H1 (cell line): ENCODE measurements around the gene TSEN54. TPM values are rescaled to one million over a fixed set of nuclear protein-coding genes. Genes with fewer than 3 reads are reported as not detected.

Source experiments
- CBX5 ChIP-seq: fragments of 300-800, 300-1000 bp; sonication (generic); IDR thresholded peaks from 2 replicates; pipeline ENCODE4 v1.7.1; 2016; ENCODE audit warnings: antibody characterized with exemption, low read length, low read depth
- CHD1 ChIP-seq: IDR thresholded peaks from 2 replicates; pipeline ENCODE4 v1.6.1; 2012; ENCODE audit warnings: low read depth, low read length, improper control_type of control experiment
- CHD7 ChIP-seq: fragments of 300-600 bp; sonication (generic); IDR thresholded peaks from 2 replicates; pipeline ENCODE4 v1.7.1; 2012; ENCODE audit warnings: low read length, moderate library complexity, mild to moderate bottlenecking, inconsistent platforms; ENCODE audit not compliant: insufficient replicate concordance
- JUND ChIP-seq: IDR thresholded peaks from 2 replicates; pipeline ENCODE4 v1.6.1; 2011; ENCODE audit warnings: mild to moderate bottlenecking, improper control_type of control experiment, low read length
- POU5F1 ChIP-seq: IDR thresholded peaks from 2 replicates; pipeline ENCODE4 v1.6.1; 2011; ENCODE audit warnings: low read depth, mild to moderate bottlenecking, low read length, moderate library complexity
- RBBP5 ChIP-seq: IDR thresholded peaks from 2 replicates; pipeline ENCODE4 v1.7.1; 2012; ENCODE audit warnings: low read depth, mild to moderate bottlenecking, inconsistent platforms, low read length, moderate library complexity, borderline replicate concordance
- SP2 ChIP-seq: IDR thresholded peaks from 2 replicates; pipeline ENCODE4 v1.6.1; 2012; ENCODE audit warnings: mild to moderate bottlenecking, low read length, inconsistent platforms
- TBP ChIP-seq: IDR thresholded peaks from 2 replicates; pipeline ENCODE4 v1.6.1; 2011; ENCODE audit warnings: low read depth, low read length, improper control_type of control experiment
- YY1 ChIP-seq: IDR thresholded peaks from 2 replicates; pipeline ENCODE4 v1.6.1; 2011; ENCODE audit warnings: low read depth, mild to moderate bottlenecking, low read length
- polyA plus RNA-seq, 7 experiments: library from polyadenylated mRNA; depleted of rRNA in 3 of 7; stranded (reverse) in 5 of 7; unstranded in 2 of 7; fragments of >200 nt in 5 of 7; fragments of 200-250 nt in 2 of 7; gene quantifications; 1 replicate in 5 of 7; 2 replicates in 1 of 7; 4 replicates in 1 of 7; pipeline versions ENCODE4 v1.2.1 to v1.2.3, GENCODE V29; 2011 to 2013; ENCODE audit warnings: missing spikeins in 2 of 7, mixed read lengths in 2 of 7
- total RNA-seq: library from RNA; stranded (reverse); fragmentation: NEBNext Ultra II Directional; extraction: Animal tissue kit (Norgen Biotek cat#: 25700); gene quantifications from 2 replicates; pipeline ENCODE4 v1.2.1, GENCODE V29; 2021
- TF ChIP-seq, protein P1 (sequence below): IDR thresholded peaks from 2 replicates; pipeline ENCODE4 v1.6.1; 2012; ENCODE audit warnings: inconsistent platforms

TSEN54 gene
- total and polyA plus RNA-seq, 2 of the 8 experiments (the other 6 are each of a cell fraction or from before 2014, with no cell fraction given) = 43.6 to 60.3 TPM

GRCh38 chr17:75571197-75571884 lies 55.0 kb downstream of the TSEN54 start (continued):
- TF ChIP-seq CHD7 (no peak), POU5F1 (no peak), SP2 (no peak), CBX5 (no peak), CHD1 (no peak), YY1 (no peak), RBBP5 (no peak), JUND (no peak), TBP (no peak)
- TF ChIP-seq, protein P1, sequence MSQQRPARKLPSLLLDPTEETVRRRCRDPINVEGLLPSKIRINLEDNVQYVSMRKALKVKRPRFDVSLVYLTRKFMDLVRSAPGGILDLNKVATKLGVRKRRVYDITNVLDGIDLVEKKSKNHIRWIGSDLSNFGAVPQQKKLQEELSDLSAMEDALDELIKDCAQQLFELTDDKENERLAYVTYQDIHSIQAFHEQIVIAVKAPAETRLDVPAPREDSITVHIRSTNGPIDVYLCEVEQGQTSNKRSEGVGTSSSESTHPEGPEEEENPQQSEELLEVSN = no peak
